ENCODE results near the gene CEP95. TPM values are rescaled to one million over a fixed set of nuclear protein-coding genes. Genes with fewer than 3 reads are reported as not detected.

CEP95 gene
- total and polyA plus RNA-seq, 2 of the 13 experiments (the other 11 are each of a cell fraction or from before 2014, with no cell fraction given): 65.9 to 68.8 TPM

DNA sequence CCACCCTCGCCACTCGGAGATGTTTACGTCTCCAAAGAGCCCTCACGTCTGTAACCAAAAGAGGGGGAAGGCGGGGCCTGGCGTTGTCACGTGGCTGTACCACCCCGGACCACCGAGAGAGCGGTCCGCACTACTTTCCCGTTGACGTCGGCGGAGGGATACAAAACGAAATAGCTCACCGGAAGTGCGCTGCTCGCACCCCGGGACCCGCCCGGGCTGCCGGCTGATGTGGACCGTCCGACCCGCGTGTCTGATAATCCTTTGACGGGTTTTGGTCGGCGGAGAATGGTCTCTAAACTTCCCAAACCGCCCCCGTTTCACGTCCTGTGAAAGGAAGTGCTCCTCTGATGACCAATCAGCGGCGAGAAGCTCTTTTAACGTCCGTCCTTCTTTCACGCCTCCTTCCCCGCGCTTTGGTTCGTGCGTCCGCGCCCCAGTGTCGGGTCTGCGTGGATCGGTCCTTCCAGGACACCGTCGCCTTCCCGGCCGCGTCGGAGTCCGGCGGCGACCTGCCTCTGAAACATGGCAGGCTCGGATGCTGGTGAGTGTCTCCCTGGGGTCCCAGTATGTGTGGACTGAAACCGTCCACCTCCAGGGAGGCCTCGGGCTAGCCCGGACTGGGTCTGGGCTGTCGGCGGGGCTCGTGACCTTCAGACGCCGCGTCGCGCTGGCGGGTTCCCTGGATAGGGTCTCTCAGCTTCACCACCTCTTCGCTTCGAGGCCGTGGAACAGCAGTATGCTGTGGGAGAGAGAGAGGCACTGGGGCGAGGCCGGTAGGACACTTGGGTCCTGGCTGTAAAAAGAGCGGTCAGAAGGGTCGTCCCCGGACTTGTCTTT is at the start of gene CEP95 (continued):
- TF ChIP-seq DPF2 (CRISPR knock-in tag; IDR thresholded peaks at IDR 0.05; ENCODE audit: borderline replicate concordance, low read depth) (no peak), NFE2L1 (CRISPR knock-in tag; IDR thresholded peaks at IDR 0.05; ENCODE audit: borderline replicate concordance) (no peak), NR2F1 (CRISPR knock-in tag; IDR thresholded peaks at IDR 0.05) (peak in 1 of 2 experiments; percentile 8; a peak in 3 of 4 replicates), KAT8 (CRISPR knock-in tag; IDR thresholded peaks at IDR 0.05) (peak; percentile 85), ZNF230 (CRISPR knock-in tag; IDR thresholded peaks at IDR 0.05) (no peak), ZNF234 (CRISPR knock-in tag; conservative IDR thresholded peaks at IDR 0.05) (peak; percentile 82; the same call in 1 of the 2 replicates), ZNF232 (CRISPR knock-in tag; IDR thresholded peaks at IDR 0.05; ENCODE audit: borderline replicate concordance) (peak; percentile 95), HINFP (CRISPR knock-in tag; IDR thresholded peaks at IDR 0.05; ENCODE audit: low read depth) (peak; percentile 100), ZFP82 (CRISPR knock-in tag; IDR thresholded peaks at IDR 0.05; ENCODE audit: borderline replicate concordance) (peak; percentile 69; the same call in 1 of the 2 replicates), ZFYVE20 (CRISPR knock-in tag; IDR thresholded peaks at IDR 0.05; ENCODE audit: borderline replicate concordance, low read depth) (no peak), RCOR2 (CRISPR knock-in tag; IDR thresholded peaks at IDR 0.05) (no peak; the same call in 1 of the 2 replicates), KLF9 (CRISPR knock-in tag; IDR thresholded peaks at IDR 0.05; ENCODE audit: low read depth) (no peak), STAT5B (CRISPR knock-in tag; IDR thresholded peaks at IDR 0.05) (0 out of 2 replicates have a peak, but pooled peaks have one; percentile 11), TEAD3 (CRISPR knock-in tag; optimal IDR thresholded peaks at IDR 0.05; ENCODE audit: borderline replicate concordance) (peak; percentile 12), KLF12 (CRISPR knock-in tag; IDR thresholded peaks at IDR 0.05; ENCODE audit: borderline replicate concordance) (peak; percentile 93), ZNF543 (CRISPR knock-in tag; IDR thresholded peaks at IDR 0.05) (peak; percentile 97), MLLT10 (CRISPR knock-in tag; IDR thresholded peaks at IDR 0.05) (no peak), XBP1 (CRISPR knock-in tag; IDR thresholded peaks at IDR 0.05) (0 out of 2 replicates have a peak, but pooled peaks have one; percentile 44), MYC (CRISPR knock-in tag; IDR thresholded peaks at IDR 0.05; ENCODE audit: borderline replicate concordance) (peak; percentile 96), ZBTB3 (CRISPR knock-in tag; IDR thresholded peaks at IDR 0.05; ENCODE audit: borderline replicate concordance, low read depth) (peak; percentile 86; the same call in 1 of the 2 replicates), KDM5A (IDR thresholded peaks at IDR 0.05; ENCODE audit: borderline replicate concordance, low read length) (peak; percentile 93), ZNF710 (CRISPR knock-in tag; IDR thresholded peaks at IDR 0.05; ENCODE audit: borderline replicate concordance) (0 out of 2 replicates have a peak, but pooled peaks have one; percentile 12), ZNF496 (CRISPR knock-in tag; IDR thresholded peaks at IDR 0.05; ENCODE audit: insufficient replicate concordance) (no peak), ZNF326 (CRISPR knock-in tag; IDR thresholded peaks at IDR 0.05; ENCODE audit: borderline replicate concordance) (no peak), HOXA9 (CRISPR knock-in tag; IDR thresholded peaks at IDR 0.05; ENCODE audit: borderline replicate concordance) (peak; percentile 78; the same call in 1 of the 2 replicates), AGO2 (optimal IDR thresholded peaks at IDR 0.05; ENCODE audit: low read depth, low read length) (peak; percentile 85), ZNF136 (CRISPR knock-in tag; IDR thresholded peaks at IDR 0.05; ENCODE audit: low read depth) (0 out of 2 replicates have a peak, but pooled peaks have one; percentile 68)

All from HepG2 (cell line).